GM21367 (cell line): ENCODE data around the gene FASN.

ENCODE experiments used
- ATAC-seq: cut with Tn5 transposase; IDR thresholded peaks from one replicate; pipeline ENCODE4 v1.9.1; 2021; ENCODE audit not compliant: unreplicated experiment

Gene FASN

DNA sequence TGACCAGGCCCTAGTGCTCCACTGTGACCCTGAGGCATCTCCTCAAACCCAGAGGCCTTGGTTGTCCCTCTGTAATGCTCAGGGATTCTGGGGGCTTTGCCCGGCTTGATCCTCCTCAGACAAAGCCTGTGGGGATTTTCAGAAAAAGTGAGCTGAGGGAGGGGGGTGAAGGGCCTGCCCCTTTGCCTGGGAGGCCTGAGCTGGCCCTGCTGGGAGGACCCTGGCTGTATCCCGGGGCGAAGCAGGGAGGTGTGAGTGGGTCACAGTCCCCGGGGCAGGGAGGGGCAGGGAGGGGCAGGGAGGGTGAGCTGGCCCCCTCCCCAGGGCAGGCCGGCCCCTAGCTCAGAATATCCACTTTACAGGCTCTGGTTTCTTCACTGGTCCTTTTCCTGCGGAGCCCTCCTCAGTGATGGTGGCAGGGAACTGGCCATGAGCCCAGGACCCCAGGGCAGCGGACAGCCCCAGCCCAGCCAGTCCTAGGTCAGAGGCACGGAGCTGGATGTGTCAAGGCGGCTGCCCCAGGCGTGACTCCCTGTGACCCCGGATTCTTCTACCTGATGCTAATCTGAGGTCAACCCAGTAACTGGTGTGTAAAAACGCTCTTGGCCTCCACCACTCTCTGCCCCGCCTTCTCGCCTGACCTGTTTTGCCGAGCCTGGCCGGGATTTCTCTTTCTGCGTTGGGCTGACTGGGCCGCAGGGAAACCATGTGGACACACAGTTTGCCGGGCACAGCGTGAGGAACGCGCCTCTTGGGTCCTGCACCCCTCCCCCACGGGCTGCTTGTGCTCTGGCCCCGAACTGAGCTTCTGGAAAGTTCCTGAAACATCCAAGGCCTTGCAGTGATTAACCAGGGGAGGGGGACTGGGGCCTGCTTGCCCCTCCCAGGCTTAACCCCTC lies 5.8 kb upstream of the FASN start:
- no peak for ATAC-seq

DNA sequence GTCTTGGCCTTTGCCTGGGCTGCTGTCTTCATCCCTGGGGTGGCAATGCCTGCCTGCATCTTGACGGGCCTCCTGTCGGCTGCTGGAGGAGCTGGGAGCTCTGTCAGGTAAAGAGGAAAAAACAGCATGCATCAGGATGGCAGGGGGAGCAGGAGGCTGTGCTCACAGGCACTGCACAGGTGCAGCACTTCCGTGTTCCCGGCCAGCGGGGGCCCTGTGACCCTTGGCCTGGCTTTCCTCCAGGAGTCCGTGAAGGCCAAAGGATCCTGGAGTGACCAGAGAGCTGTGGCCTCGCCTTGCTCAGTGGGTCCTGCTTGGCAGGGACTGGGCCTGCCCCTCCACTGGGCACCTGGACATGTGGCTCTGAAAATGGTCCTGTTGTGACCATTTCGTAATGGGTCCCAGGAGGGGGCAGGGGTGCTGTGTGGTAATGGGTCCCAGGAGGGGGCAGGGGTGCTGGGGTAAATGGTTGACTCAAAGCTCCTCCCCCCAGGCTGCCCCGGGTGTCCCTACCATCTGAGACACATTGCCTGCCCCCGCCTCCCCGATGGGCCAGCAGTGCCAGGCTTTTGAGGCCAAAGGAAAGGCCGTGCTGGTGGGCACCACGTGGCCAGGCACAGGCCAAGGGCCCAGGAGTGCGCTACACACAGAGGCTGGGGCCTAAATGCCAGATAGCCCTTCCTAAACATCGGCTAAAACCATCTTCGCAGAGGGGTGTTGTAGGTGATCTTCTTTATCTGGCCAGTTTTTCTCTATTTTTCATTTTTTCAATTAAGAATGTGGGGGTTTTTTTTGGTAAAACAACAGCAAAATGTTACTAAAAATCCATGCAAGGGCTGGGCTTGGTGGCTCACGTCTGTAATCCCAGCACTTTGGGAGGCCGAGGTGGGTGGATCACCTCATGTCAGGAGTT lies 4.0 kb upstream of the FASN start:
- no peak for ATAC-seq

DNA sequence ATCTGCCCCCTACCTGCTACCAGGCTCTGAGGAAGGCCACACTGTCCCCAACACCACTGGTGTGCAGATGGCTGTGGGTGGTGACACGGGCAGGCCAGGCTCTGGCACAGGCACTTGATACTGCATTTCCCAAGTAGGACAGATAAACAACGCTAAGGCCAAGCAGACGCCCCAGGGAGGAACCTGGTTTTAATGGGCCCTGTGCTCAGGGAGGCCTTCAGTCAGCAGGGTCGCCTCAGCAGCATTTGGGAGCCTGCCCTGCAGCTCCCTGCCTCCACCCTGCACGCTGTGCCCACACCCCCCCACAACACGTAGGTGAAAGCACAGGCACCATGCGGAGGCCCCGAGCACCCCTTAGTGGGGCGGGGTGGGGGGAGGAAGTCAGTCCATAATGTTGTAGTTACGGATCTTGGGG lies 3.3 kb upstream of the FASN start:
- no peak for ATAC-seq

DNA sequence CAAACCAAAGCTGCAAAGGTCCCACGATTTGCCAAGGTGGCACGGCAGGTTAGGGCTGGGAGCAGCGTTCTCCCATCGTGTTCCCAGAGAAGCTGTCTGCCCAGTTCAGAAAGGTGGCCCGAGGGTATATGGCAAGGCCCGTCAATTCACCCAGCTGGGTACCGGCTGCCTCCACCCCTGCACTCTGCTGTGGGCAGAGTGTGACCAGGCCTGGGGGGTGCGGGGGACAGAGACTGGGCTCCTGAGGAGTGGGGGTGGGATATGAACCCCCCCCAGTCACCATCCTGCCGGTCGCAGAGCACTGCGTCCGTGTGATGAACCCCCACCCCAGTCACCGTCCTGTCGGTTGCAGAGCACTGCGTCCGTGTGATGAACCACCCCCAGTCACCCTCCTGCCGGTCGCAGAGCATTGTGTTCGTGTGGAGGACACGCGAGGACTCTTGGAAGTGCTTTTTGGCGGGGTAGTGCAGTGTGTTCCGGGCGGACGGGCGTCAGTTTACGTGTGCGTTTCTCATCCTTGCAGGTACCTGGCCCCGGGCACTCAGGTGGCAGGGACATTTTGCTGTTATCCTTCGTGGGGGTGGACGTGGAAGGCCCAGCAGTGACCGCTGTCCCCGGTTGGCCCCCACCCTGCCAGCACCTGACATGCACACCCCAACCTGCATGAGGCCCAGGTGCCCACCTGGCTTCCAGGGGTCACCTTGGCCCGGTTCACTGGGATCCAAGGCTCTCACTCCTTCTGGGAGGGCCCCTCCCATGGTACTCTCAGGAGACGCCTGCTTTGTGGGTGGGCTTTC lies 2.7 kb upstream of the FASN start:
- no peak for ATAC-seq

DNA sequence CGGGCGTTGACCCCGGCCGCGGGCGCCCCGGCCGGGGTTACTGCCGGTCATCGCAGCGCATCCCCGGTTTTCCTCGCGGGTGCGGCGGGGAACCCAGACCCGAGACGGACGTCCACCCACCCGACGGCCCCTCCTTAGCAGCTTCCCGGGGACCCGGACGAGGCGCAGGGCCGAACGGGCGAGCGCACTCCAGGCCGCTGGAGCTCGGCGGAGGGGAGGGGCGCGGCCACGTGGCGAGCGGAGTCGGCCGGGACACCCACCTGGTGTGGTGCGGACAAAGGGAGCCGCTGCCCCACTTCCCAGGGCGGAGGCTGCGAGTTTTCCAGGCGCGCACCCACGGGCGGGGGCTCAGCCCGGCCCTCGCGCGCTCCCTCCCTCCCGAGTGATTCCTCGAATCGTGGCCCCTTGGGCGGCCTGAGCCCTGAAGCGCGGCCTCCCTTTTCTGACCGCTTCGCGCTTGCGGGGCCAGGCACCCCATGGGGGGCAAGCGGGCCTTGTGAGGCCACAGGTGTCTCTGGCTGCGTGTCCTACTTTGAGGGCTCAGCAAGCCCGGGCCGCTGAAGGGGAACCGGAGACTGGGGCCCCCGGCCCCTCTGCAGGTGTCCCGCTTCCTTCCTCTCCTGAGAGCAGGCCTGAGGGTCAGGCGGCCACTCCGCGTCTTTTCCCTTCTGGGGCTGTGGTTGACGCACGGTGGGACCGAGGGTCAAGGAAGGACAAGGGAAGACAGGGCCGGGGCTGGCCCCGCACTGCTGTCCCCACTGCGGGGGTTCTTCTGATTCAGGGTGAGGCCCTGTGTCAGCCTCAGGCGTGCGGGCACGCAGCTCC lies 1.1 kb upstream of the FASN start:
- peak; percentile 5 for ATAC-seq

DNA sequence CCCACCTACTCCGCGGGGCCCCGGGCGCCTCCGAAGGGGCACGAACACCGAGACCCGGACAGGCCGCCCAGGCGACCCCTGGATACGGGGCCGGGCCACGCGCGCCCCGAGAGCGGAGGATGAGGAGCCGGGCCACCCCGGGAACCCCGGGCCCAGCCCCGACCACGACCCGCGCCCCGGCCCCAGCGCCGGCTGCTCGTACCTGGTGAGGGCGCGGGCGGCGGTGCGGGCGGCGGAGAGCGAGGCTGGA lies 192 bp downstream of the FASN start:
- no peak for ATAC-seq

DNA sequence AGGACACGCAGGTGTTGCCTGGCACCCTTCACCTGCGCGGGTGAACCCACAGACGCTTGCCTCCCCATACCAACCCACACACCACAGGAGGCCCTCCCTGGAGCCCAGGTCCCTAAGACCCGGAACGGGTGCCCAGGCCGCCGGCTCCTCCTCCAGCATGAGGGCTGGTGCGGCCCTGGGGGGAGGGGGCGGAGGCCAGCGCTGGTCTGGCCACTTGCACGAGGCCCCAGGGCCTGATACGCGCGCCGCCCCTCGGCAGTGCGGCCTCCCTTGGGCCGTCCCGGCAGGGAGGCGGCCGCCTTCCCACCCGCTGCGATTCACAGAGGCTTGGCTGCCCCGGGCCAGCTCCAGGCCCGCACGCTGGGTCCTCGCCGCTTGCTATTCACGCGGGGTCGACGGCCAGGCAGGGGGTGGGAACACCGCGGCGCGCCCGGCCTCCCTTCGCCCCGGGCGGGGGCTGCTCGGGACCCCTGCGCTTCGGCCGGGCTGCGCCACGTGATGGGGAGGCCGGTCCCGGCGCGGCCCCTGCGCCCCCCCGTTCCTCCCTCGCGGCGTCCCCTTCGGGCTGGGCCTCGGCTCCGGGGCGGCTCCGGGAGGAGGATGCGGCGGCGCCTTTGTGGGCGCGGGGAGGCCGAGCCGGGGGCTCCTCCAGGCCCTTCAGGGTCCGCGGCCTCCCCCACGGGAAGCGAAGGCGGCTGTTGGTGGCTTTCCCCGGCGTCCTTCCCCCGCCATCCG lies 685 bp downstream of the FASN start:
- ATAC-seq = no peak

DNA sequence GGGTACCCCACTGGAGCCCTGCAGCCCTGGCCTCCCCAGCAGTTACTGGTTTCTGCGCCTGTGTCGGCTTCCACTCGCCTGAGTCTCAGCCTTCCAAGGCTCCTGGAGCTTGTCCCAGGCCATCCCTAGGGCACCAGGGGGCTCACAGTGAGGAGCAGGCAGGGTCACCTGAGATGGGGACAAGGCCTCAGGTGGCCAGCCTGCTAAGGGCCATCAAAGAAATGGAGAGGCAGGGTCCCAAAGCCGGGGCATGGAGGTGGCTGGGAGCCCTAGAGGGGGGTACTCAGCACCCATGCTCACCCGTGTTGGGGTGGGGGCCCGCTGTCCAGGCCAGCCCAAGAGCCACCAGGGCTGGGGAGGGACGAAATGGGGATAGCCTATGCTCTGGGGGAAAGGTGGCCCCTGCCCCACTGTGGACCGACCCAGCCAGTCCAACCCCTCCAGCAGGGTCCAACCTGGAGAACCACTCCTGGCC lies 1.3 kb downstream of the FASN start:
- ATAC-seq = no peak

DNA sequence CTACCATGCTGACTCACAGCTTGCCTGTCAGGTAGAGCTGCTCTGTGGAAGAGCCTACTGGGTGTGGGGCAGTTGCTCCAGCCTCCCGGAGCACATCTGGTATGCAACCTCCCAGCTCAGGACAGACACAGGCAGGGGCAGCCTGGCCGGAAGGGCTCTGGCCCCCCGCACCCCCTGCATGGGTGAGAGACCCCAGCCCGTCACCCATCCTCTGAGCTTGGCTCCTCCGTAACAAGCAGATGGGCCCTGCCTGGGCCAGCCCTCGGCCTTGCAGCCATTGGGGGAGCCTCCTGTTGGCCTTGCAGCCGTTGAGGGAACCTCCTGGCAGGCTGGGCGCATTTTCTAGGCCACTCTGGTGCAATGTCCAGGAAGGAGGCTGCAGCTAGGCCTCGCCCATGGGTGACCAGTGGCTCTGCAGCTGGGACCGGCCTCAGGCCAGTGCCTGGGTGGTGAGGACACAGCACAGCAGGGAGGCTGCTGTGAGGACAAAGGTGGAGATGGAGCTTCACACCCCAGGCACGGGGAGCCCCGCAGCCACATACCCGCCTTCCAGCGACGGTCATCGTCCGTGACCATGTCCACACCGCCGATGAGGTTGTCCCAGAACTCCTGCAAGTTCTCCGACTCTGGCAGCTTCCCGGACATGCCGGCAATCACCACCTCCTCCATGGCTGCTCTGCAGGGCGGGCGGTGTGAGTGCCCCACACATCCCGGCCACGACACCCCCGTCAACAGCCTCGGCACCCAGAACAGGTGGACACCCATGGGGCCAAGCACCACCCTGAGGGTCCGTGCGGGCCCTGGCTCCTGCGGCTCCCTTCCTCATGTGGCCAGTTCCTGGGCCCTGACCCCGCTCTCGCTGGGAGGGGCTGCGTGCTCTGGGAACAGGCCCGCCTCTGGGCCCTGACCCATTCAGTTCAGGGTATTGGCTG lies 2.0 kb downstream of the FASN start:
- no peak for ATAC-seq

DNA sequence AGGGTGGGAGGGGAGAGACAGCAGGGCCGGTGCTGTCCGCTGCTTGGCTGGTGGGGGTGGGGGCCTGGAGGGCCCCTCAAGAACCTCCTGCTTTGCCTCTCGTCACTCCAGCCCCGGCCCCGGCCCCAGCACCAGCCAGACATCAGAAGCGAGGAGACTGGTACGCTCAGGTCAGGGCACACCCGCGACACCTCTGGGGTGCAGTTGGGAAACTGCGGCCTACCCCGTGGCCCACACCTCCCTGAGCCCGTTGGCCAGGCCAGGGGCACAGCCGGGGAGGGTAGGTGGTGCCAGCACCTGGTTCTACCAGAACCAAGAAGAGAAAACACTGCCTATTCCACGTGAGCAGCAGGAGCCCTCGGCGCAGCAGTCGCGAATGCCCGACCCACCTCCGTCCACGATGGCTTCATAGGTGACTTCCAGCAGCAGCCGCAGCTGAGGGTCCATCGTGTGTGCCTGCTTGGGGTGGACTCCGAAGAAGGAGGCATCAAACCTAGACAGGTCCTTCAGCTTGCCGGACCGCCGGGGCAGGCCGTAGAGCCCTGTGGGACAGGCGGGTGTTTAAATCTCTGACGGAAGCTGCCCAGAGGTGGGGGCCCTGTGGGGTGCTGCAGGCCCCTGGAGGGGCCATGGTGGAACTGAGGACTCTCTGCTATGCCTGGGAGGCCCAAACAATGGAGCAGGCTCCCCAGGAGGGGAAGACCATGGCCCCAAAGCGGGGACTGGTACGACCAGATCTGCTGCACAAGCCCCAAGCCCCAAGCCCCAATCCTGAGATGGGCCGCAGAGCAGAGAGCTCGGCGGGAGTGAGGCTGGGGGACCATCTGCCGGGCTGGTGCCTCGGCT lies 2.9 kb downstream of the FASN start:
- no peak for ATAC-seq

DNA sequence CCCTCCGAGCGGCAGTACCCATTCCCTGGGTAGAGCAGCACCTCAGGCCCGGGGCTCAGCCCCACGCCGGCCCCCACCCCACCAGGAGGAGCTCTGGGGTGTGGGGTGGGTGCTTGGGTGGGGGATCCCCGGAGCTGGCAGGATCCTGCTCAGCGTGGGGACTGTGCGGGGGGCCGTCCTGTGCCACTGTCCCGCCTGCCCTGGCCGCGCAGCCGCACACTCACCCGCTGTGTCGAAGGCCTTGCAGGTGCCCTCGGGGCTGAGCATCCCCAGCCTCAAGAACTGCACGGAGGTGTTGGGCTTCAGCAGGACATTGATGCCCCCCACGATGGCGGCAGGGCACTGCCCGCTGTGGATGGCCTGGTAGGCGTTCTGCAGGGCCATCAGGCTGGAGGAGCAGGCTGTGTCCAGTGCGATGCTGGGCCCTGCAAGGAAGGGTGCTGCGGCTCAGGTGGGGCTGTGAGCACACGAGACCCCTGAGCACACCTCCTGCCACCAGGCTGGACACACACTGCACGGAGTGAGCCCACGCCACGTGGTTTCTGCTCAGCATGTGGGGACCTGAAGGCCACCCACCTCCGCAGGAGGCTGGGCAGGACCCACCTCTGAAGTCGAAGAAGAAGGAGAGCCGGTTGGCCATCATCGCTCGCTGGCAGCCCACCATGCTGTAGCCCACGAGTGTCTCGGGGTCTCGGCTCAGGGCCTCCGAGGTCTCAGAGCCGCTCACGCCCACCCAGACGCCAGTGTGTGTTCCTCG lies 4.9 kb downstream of the FASN start:
- no peak for ATAC-seq

DNA sequence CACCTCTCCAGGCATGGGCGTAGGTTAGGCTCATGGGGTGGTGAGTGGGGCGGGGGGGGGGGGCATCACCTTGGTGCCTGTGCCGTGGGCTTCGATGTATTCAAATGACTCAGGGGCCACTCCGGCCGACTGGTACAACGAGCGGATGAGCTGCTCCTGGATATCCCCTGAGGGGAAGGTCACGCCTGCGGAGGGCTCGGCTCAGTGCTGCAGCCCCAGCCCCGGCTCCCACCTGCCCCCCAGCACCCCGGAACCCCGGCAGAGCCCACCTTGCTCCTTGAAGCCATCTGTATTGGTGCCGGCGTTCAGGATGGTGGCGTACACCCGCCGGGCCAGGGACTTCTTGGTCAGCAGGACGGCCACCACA lies 5.4 kb downstream of the FASN start:
- no peak for ATAC-seq

DNA sequence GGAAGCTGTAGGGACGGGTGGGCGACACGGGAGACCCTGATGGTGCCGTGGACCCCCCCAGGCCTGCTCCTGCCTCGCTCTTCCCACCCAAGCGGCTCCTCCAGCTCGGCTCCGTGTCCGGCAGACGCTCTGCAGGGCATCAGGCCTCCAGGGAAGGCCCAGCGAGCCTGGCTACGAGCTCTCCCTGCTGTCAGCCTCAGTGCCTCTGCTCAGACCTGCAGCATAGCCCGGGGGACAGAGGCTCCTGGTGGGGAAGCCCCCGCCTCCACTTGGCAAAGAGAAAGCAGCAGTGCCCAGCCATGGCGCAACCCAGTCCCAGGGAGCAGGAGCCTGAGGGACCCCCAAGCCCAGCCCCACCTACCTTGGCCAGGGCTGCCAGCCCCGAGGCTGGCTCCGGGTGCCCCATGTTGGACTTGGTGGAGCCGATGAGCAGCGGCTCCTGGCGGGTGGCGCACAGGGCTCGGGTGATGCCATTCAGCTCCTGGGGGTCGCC lies 5.9 kb downstream of the FASN start:
- ATAC-seq = no peak

DNA sequence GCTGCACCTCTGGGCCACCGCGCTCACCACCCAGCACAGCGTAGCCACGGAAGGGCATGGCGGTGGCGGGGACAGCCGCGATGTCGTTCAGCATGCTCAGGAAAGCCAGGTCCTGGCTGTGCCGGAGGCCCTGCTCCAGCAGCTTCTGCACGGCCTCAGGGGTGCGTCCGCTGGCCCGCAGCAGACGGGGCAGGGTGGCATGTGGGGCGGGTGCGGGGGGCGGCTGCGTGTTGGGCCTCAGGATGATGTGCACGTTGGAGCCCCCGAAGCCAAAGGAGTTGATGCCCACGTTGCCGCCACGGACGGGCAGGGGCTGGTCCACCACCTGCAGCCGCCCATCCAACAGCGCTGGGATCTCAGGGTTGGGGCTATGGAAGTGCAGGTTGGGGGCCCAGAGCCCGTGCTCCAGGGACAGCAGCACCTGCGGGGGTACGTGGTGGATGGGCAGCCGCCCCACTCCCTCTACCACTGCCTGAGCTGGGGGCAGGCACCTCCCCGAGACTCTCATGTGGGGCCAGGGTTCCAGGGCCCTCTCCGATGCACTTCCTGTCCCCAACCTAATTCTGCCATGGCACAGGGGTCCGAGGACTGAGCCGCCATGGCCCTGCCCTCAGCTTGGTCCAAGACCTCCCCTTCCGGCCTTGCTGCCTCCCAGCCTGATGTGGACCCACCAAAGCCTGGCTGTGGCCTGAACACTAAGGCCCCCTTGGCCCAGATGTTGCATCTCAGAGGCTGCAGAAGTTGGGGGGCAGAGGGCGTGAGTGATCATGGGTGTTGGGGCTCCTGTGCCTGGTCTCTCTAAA lies 6.6 kb downstream of the FASN start:
- ATAC-seq = no peak

DNA sequence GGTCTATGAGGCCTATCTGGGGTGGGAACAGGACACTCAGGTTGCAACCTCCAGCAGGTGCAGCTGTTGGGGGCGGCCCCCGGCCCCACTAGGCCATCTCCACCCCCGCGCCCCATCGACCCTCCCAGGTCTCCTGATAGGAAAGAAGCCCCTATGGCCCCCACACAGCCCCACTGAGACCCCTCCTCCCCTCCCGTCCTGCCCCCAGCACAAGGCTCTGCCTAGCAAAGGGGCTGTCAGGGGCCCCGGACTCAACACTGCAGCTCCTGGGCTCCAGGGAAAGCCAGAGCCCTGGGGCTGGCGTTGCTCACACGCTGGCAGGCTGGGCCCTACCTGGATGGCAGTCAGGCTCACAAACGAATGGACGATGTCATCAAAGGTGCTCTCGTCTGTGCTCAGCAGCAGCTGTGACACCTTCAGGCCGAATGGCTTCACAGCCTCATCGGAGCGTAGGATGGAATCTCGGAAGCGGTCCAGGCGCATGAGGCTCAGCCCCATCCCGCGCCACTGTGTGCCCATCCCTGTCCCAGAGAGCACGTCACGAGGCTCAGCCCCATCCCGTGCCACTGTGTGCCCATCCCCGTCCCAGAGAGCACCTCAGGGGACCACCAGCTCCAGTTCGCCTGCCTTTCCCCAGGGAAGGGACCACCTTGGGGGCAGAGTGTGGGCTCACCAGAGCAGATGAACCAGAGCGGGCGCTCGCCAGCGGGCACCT lies 7.3 kb downstream of the FASN start:
- ATAC-seq = no peak
